Adrenal gland (tissue), 12 donors: ENCODE data around the gene ROR2. TPM values are rescaled to one million over a fixed set of nuclear protein-coding genes. Genes with fewer than 3 reads are reported as not detected.

Experiments used
- DNase-seq, 7 donors: peaks; one replicate each; pipeline ENCODE4 v3.0.0-alpha.2; 2019 to 2020
- H3K27ac ChIP-seq, 5 donors: fragments of 200-600 bp; sonication (generic) in 4 of 5; 1 replicate in 3 of 5; 2 replicates in 2 of 5; pipeline versions ENCODE4 v1.5.1 to v1.8.0; 2016 to 2020; ENCODE audit warnings: mild to moderate bottlenecking in 1 of 5
- H3K27me3 ChIP-seq: fragments of 200-600 bp; 2 replicates; pipeline ENCODE4 v1.8.0; 2021
- H3K36me3 ChIP-seq, 2 donors: fragments of 200-600 bp; replicated peaks in 1 of 2; 1 replicate in 1 of 2; 2 replicates in 1 of 2; pipeline versions ENCODE4 v1.5.1 to v1.8.0; 2018 to 2022
- H3K4me1 ChIP-seq, 2 donors: fragments of 200-600 bp; replicated peaks in 1 of 2; 1 replicate in 1 of 2; 2 replicates in 1 of 2; pipeline versions ENCODE4 v1.5.1 to v1.8.0; 2018 to 2021
- H3K4me3 ChIP-seq, 4 donors: fragments of 200-600 bp; sonication (generic) in 3 of 4; one replicate each; pipeline ENCODE4 v1.5.1; 2016 to 2018
- H3K9me3 ChIP-seq, 3 donors: fragments of 200-600 bp; sonication (generic) in 1 of 3; replicated peaks in 1 of 3; 1 replicate in 2 of 3; 2 replicates in 1 of 3; pipeline versions ENCODE4 v1.5.1 to v1.8.0; 2016 to 2021
- CTCF ChIP-seq, 6 experiments: fragments of 450-650 bp in 4 of 6; fragments of 200-600 bp in 2 of 6; sonication (generic) in 1 of 6; IDR thresholded peaks; 1 replicate in 5 of 6; 2 replicates in 1 of 6; pipeline versions ENCODE4 v1.5.1 to v1.8.0; 2016 to 2021; ENCODE audit warnings: antibody characterized with exemption in 6 of 6, mild to moderate bottlenecking in 2 of 6, moderate library complexity in 1 of 6
- POLR2A ChIP-seq, 2 donors: fragments of 450-650 bp; IDR thresholded peaks; one replicate each; pipeline ENCODE4 v1.6.1; 2017; ENCODE audit warnings: antibody characterized with exemption in 2 of 2, mild to moderate bottlenecking in 2 of 2, moderate library complexity in 1 of 2
- WGBS, 4 donors: extraction: QIAGEN DNeasy Blood & Tissue Kit in 2 of 4; methylation state at CpG; one replicate each; pipeline versions ENCODE4 v1.1.5 to v1.1.7; 2013 to 2017; 5-methylcytosine and 5-hydroxymethylcytosine counted together
- intact Hi-C, 2 donors: fragments of 100-400 bp; cut with DNase I; formaldehyde crosslinking; loops; one replicate each; pipeline versions ENCODE4 v1.14.1 to v1.15.0; 2022 to 2023
- polyA plus RNA-seq, 3 donors: library from polyadenylated mRNA; stranded (reverse); fragments of 200-250 nt in 2 of 3; fragments of 350-450 nt in 1 of 3; fragmentation: Illumina TruSeq in 1 of 3; extraction: RNeasy Lipid Tissue Mini Kit (QIAGEN cat#74804) in 1 of 3; gene quantifications; one replicate each; pipeline ENCODE4 v1.2.3, GENCODE V29; 2013 to 2014
- total RNA-seq, 9 donors: library from RNA; depleted of rRNA in 4 of 9; stranded (reverse); fragments of >200 nt in 4 of 9; fragments of 120-200 nt in 1 of 9; fragmentation: NEBNext Ultra II Directional in 1 of 9; extraction: Animal tissue kit (Norgen Biotek cat#: 25700) in 1 of 9; gene quantifications; one replicate each; pipeline versions ENCODE4 v1.1.0 to v1.2.4, GENCODE V29; 2013 to 2023
- donor health status: healthy with polysubstance abuse.
- donor health status: Bipolar disorder and iron deficiency.
- donor health status: DM: yes; HTN: yes; CAD: no.
- donor health status: DM: no; HTN: no; CAD: no.
- donor health status: DM: no; HTN: no; CAD: no.
- donor health status: DM: yes; HTN: yes; CAD: no.

The ROR2 gene
- total and polyA plus RNA-seq, 12 donors = 3.9 to 23.9 (median 11.4) TPM

- DNase-seq = no peak
- WGBS, 4 donors = 75 to 89% (median 85%) methylated on average over 1 of the region's 1 CpG
- TF ChIP-seq CTCF (IDR thresholded peaks at IDR 0.05) (no peak), POLR2A (IDR thresholded peaks at IDR 0.05) (no peak)
- H3K27ac ChIP-seq = no peak overlapping the region
- H3K4me3 ChIP-seq = no peak overlapping the region
- no peaks in the 10 kb centered on the region for H3K4me1 ChIP-seq
- no peaks in the 10 kb centered on the region for H3K27me3 ChIP-seq
- H3K36me3 ChIP-seq = no peaks in the 10 kb centered on the region
- no peaks in the 10 kb centered on the region for H3K9me3 ChIP-seq
- intact Hi-C loops = no loop called here
Observed at GRCh38 chr9:91646702-91647101, 303.3 kb downstream of the ROR2 start.

- intact Hi-C loops = no loop called here
- Histone ChIP-seq H3K27ac (no peak overlapping the region), H3K4me3 (no peak overlapping the region), H3K27me3 (no peaks in the 10 kb centered on the region), H3K9me3 (no peaks in the 10 kb centered on the region), H3K36me3 (no peaks in the 10 kb centered on the region), H3K4me1 (no peaks in the 10 kb centered on the region)
- no peak for TF ChIP-seq CTCF (IDR thresholded peaks at IDR 0.05)
- no peak for TF ChIP-seq POLR2A (IDR thresholded peaks at IDR 0.05)
- 73 to 92% (median 84%) methylated on average over 3 of the region's 3 CpGs for WGBS, 4 donors
- no peak for DNase-seq
Observed at GRCh38 chr9:91644433-91644832, 305.6 kb downstream of the ROR2 start.

GRCh38 chr9:91643481-91644077, 306.4 kb downstream of the ROR2 start:
- H3K9me3 ChIP-seq = no peaks in the 10 kb centered on the region
- no peak overlapping the region for H3K4me3 ChIP-seq
- no peaks in the 10 kb centered on the region for H3K4me1 ChIP-seq
- no peak for TF ChIP-seq CTCF (IDR thresholded peaks at IDR 0.05)
- no peak for TF ChIP-seq POLR2A (IDR thresholded peaks at IDR 0.05)
- H3K27me3 ChIP-seq = no peaks in the 10 kb centered on the region
- no peak for DNase-seq
- H3K36me3 ChIP-seq = no peaks in the 10 kb centered on the region
- H3K27ac ChIP-seq = no peak overlapping the region
- intact Hi-C loops = no loop called here
- 70 to 77% (median 74%) methylated on average over 7 of the region's 7 CpGs for WGBS, 4 donors

- no peak for TF ChIP-seq POLR2A (IDR thresholded peaks at IDR 0.05)
- TF ChIP-seq CTCF (IDR thresholded peaks at IDR 0.05) = no peak
- Histone ChIP-seq H3K36me3 (no peaks in the 10 kb centered on the region), H3K27ac (no peak overlapping the region), H3K27me3 (no peaks in the 10 kb centered on the region), H3K4me3 (no peak overlapping the region), H3K9me3 (no peaks in the 10 kb centered on the region), H3K4me1 (no peaks in the 10 kb centered on the region)
- DNase-seq = no peak
- 80 to 89% (median 84%) methylated on average over 5 of the region's 5 CpGs for WGBS, 4 donors
- intact Hi-C loops = no loop called here
Observed at GRCh38 chr9:91642771-91643170, 307.3 kb downstream of the ROR2 start.
